HepG2 (cell line): Measurements from ENCODE around the gene ETF1. TPM values are rescaled to one million over a fixed set of nuclear protein-coding genes. Genes with fewer than 3 reads are reported as not detected.
A peak's percentile ranks its signal among the peaks of the same experiment; 100 is the strongest.

Experiments
- CEBPG ChIP-seq: IDR thresholded peaks from 2 replicates; pipeline ENCODE4 v1.6.1; 2016
- FOXK1 ChIP-seq: sonication (generic); formaldehyde crosslinking; IDR thresholded peaks from 2 replicates; pipeline ENCODE4 v1.4.0; 2020; ENCODE audit warnings: low read depth, missing genetic modification reagents, borderline replicate concordance
- HDAC1 ChIP-seq: sonication (generic); formaldehyde crosslinking; IDR thresholded peaks from 2 replicates; pipeline ENCODE4 v1.5.1; 2020; ENCODE audit warnings: mild to moderate bottlenecking, missing genetic modification reagents
- ISL2 ChIP-seq: sonication (generic); formaldehyde crosslinking; IDR thresholded peaks from 2 replicates; pipeline ENCODE4 v1.5.0; 2020; ENCODE audit warnings: missing genetic modification reagents
- MYC ChIP-seq: sonication (generic); formaldehyde crosslinking; IDR thresholded peaks from 2 replicates; pipeline ENCODE4 v1.9.0; 2021; ENCODE audit warnings: missing genetic modification reagents, borderline replicate concordance
- PHF8 ChIP-seq: sonication (generic); formaldehyde crosslinking; IDR thresholded peaks from 2 replicates; pipeline ENCODE4 v1.5.0; 2020; ENCODE audit warnings: missing genetic modification reagents
- POLR2G ChIP-seq: fragments of 200-400 bp; formaldehyde crosslinking; IDR thresholded peaks from 2 replicates; pipeline ENCODE4 v1.6.1; 2018; ENCODE audit warnings: mild to moderate bottlenecking, low read depth, low read length, moderate library complexity
- RBFOX2 ChIP-seq: fragments of 200-400 bp; formaldehyde crosslinking; IDR thresholded peaks from 2 replicates; pipeline ENCODE4 v1.6.1; 2017; ENCODE audit warnings: low read depth, mild to moderate bottlenecking, low read length
- SETDB1 ChIP-seq: sonication (generic); formaldehyde crosslinking; IDR thresholded peaks from 2 replicates; pipeline ENCODE4 v1.5.1; 2020; ENCODE audit warnings: missing genetic modification reagents, mild to moderate bottlenecking, borderline replicate concordance
- SIN3A ChIP-seq: IDR thresholded peaks from 2 replicates; pipeline ENCODE4 v1.6.1; 2011; ENCODE audit warnings: low read depth, mild to moderate bottlenecking, control low read depth, low read length, borderline replicate concordance
- SOX6 ChIP-seq, 2 experiments: fragments of 450-650 bp in 1 of 2; sonication (generic) in 1 of 2; formaldehyde crosslinking in 1 of 2; IDR thresholded peaks; 2 replicates each; pipeline versions ENCODE4 v1.4.0 to v1.6.1; 2017 to 2020; ENCODE audit warnings: antibody characterized with exemption in 1 of 2, mild to moderate bottlenecking in 1 of 2, missing genetic modification reagents in 1 of 2
- TARDBP ChIP-seq: sonication (generic); formaldehyde crosslinking; IDR thresholded peaks from 2 replicates; pipeline ENCODE4 v1.8.0; 2022; ENCODE audit warnings: mild to moderate bottlenecking, missing genetic modification reagents
- ZNF746 ChIP-seq: sonication (generic); formaldehyde crosslinking; IDR thresholded peaks from 2 replicates; pipeline ENCODE4 v1.8.0; 2022; ENCODE audit warnings: mild to moderate bottlenecking, missing genetic modification reagents
- polyA plus RNA-seq, 8 experiments: library from polyadenylated mRNA; depleted of rRNA in 3 of 8; stranded (reverse) in 7 of 8; unstranded in 1 of 8; fragments of >200 nt; fragmentation: Illumina TruSeq in 4 of 8; extraction: Trizol in 4 of 8; gene quantifications; 2 replicates each; pipeline versions ENCODE4 v1.2.1 to v1.2.3, GENCODE V29; 2011 to 2016; ENCODE audit warnings: low read depth in 4 of 8, missing spikeins in 1 of 8, mixed read lengths in 1 of 8; ENCODE audit not compliant: insufficient read depth in 1 of 8
- total RNA-seq, 5 experiments: library from RNA; depleted of rRNA; stranded (reverse); fragments of >200 nt; fragmentation: Illumina TruSeq; extraction: Trizol; gene quantifications; 2 replicates each; pipeline ENCODE4 v1.2.3, GENCODE V29; 2016; ENCODE audit warnings: low read depth in 1 of 5
- TF ChIP-seq, protein P1 (sequence below): sonication (generic); formaldehyde crosslinking; IDR thresholded peaks from one replicate; pipeline ENCODE4 v1.5.1; 2020; ENCODE audit warnings: mild to moderate bottlenecking, missing genetic modification reagents; ENCODE audit errors: not compliant biosample characterization
- TF ChIP-seq, protein P2 (sequence below): sonication (generic); formaldehyde crosslinking; IDR thresholded peaks from 2 replicates; pipeline ENCODE4 v1.8.0; 2023; ENCODE audit warnings: mild to moderate bottlenecking, missing genetic modification reagents
- TF ChIP-seq, protein P3 (sequence below), 2 experiments: fragments of 450-650 bp in 1 of 2; sonication (generic) in 1 of 2; formaldehyde crosslinking; IDR thresholded peaks; 2 replicates each; pipeline versions ENCODE4 v1.5.0 to v1.8.0; 2020 to 2022; ENCODE audit warnings: mild to moderate bottlenecking in 1 of 2, missing genetic modification reagents in 1 of 2

Gene ETF1
- total and polyA plus RNA-seq, 2 of the 13 experiments (the other 11 are each of a cell fraction or from before 2014, with no cell fraction given), result 52.1 to 184 TPM

DNA sequence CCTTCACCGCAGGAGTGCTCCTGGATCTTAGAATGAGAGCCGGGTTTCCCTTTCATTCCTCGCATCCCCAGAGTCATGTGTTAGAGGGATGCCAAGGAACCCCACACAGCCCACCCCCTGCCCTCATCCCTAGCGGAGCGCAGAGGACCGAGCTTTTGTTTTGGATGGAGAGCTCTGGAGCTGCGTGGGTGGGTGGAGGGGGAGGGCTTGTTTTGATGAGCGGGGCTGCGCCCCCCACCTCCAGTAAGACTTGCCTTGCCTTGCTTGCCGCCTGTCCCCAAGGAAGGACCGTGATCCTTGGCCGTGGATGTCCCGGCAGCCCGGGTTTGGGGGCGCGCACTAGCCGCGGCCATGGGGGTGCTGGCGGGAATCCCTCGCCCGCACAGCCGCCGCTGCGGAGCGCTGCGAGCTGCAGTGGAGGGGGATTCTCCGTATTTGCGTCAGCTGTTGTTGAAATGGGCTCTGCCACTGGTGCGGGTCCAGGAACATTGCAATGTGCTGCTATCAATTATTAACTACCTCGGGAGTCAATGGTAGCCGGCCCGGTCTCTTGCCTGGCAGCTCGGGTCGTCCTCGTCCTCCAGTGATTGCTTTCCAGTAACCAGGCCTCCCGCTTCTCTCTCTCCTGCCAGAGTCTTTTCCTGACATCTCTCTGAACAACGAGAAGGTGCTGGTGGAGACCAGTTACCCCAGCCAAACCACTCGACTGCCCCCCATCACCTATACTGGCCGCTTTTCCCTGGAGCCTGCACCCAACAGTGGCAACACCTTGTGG, 76.7 kb downstream of the ETF1 start (continued):
- TF ChIP-seq MYC (CRISPR knock-in tag), result no peak; the same call in 1 of the 2 replicates
- TF ChIP-seq, protein P1, sequence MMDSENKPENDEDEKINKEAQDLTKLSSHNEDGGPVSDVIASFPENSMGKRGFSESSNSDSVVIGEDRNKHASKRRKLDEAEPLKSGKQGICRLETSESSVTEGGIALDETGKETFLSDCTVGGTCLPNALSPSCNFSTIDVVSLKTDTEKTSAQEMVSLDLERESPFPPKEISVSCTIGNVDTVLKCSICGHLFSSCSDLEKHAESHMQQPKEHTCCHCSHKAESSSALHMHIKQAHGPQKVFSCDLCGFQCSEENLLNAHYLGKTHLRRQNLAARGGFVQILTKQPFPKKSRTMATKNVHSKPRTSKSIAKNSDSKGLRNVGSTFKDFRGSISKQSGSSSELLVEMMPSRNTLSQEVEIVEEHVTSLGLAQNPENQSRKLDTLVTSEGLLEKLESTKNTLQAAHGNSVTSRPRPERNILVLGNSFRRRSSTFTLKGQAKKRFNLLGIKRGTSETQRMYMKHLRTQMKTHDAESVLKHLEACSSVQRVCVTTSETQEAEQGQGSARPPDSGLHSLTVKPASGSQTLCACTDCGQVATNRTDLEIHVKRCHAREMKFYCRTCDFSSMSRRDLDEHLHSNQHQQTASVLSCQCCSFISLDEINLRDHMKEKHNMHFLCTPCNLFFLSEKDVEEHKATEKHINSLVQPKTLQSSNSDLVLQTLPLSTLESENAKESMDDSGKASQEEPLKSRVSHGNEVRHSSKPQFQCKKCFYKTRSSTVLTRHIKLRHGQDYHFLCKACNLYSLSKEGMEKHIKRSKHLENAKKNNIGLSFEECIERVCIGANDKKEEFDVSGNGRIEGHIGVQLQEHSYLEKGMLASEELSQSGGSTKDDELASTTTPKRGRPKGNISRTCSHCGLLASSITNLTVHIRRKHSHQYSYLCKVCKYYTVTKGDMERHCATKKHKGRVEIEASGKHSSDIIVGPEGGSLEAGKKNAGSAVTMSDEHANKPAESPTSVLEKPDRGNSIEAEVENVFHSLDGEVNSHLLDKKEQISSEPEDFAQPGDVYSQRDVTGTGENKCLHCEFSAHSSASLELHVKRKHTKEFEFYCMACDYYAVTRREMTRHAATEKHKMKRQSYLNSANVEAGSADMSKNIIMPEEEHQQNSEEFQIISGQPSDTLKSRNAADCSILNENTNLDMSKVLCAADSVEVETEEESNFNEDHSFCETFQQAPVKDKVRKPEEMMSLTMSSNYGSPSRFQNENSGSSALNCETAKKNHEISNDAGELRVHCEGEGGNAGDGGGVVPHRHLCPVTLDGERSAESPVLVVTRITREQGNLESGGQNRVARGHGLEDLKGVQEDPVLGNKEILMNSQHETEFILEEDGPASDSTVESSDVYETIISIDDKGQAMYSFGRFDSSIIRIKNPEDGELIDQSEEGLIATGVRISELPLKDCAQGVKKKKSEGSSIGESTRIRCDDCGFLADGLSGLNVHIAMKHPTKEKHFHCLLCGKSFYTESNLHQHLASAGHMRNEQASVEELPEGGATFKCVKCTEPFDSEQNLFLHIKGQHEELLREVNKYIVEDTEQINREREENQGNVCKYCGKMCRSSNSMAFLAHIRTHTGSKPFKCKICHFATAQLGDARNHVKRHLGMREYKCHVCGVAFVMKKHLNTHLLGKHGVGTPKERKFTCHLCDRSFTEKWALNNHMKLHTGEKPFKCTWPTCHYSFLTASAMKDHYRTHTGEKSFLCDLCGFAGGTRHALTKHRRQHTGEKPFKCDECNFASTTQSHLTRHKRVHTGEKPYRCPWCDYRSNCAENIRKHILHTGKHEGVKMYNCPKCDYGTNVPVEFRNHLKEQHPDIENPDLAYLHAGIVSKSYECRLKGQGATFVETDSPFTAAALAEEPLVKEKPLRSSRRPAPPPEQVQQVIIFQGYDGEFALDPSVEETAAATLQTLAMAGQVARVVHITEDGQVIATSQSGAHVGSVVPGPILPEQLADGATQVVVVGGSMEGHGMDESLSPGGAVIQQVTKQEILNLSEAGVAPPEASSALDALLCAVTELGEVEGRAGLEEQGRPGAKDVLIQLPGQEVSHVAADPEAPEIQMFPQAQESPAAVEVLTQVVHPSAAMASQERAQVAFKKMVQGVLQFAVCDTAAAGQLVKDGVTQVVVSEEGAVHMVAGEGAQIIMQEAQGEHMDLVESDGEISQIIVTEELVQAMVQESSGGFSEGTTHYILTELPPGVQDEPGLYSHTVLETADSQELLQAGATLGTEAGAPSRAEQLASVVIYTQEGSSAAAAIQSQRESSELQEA, result peak; percentile 20
- TF ChIP-seq POLR2G, result peak; percentile 13
- TF ChIP-seq ZNF746 (CRISPR knock-in tag), result 0 out of 2 replicates have a peak, but pooled peaks have one; percentile 24
- 0 out of 2 replicates have a peak, but pooled peaks have one; percentile 32 for TF ChIP-seq HDAC1
- TF ChIP-seq RBFOX2, result 0 out of 2 replicates have a peak, but pooled peaks have one; percentile 40
- TF ChIP-seq, protein P2, sequence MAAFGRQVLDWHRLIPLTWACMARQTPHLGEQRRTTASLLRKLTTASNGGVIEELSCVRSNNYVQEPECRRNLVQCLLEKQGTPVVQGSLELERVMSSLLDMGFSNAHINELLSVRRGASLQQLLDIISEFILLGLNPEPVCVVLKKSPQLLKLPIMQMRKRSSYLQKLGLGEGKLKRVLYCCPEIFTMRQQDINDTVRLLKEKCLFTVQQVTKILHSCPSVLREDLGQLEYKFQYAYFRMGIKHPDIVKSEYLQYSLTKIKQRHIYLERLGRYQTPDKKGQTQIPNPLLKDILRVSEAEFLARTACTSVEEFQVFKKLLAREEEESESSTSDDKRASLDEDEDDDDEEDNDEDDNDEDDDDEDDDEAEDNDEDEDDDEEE (CRISPR knock-in tag), result peak; percentile 77; the same call in 1 of the 2 replicates
- peak; percentile 50; the same call in 1 of the 2 replicates for TF ChIP-seq TARDBP
- TF ChIP-seq ISL2, result 0 out of 2 replicates have a peak, but pooled peaks have one; percentile 18
- TF ChIP-seq PHF8 (CRISPR knock-in tag), result 0 out of 2 replicates have a peak, but pooled peaks have one; percentile 27
- peak; percentile 84; the same call in 1 of the 2 replicates for TF ChIP-seq SIN3A
- TF ChIP-seq, protein P3, sequence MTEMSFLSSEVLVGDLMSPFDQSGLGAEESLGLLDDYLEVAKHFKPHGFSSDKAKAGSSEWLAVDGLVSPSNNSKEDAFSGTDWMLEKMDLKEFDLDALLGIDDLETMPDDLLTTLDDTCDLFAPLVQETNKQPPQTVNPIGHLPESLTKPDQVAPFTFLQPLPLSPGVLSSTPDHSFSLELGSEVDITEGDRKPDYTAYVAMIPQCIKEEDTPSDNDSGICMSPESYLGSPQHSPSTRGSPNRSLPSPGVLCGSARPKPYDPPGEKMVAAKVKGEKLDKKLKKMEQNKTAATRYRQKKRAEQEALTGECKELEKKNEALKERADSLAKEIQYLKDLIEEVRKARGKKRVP (CRISPR knock-in tag; IDR thresholded peaks at IDR 0.05), result peak in 1 of 2 experiments; percentile 62; a peak in 1 of 4 replicates
- 0 out of 2 replicates have a peak, but pooled peaks have one; percentile 27 for TF ChIP-seq FOXK1 (CRISPR knock-in tag)
- no peak for TF ChIP-seq SETDB1 (CRISPR knock-in tag)
- TF ChIP-seq CEBPG (CRISPR knock-in tag), result peak; percentile 60
- TF ChIP-seq SOX6 (IDR thresholded peaks at IDR 0.05), result no peak
- peak; percentile 30 for TF ChIP-seq SOX6 (CRISPR knock-in tag; IDR thresholded peaks at IDR 0.05)
